ENCODE results near the gene XRCC5.

GRCh38 chr2:216229277-216229914 is 120.2 kb downstream of the XRCC5 start:
- TF ChIP-seq CTCF (IDR thresholded peaks at IDR 0.05) (no peak), POLR2A (IDR thresholded peaks at IDR 0.05) (no peak)
